HepG2 (cell line): ENCODE measurements around the gene ITM2B. TPM values are rescaled to one million over a fixed set of nuclear protein-coding genes. Genes with fewer than 3 reads are reported as not detected.

Source experiments
- ARID5B ChIP-seq: IDR thresholded peaks from 2 replicates; pipeline ENCODE4 v1.4.0; 2020; ENCODE audit warnings: mild to moderate bottlenecking, missing genetic modification reagents
- CBFB ChIP-seq: sonication (generic); formaldehyde crosslinking; IDR thresholded peaks from 2 replicates; pipeline ENCODE4 v1.4.0; 2020; ENCODE audit warnings: missing genetic modification reagents
- DMAP1 ChIP-seq: IDR thresholded peaks from 2 replicates; pipeline ENCODE4 v1.6.1; 2016
- NFKBIZ ChIP-seq: IDR thresholded peaks from 2 replicates; pipeline ENCODE4 v1.6.1; 2018; ENCODE audit warnings: missing genetic modification reagents, missing compliant biosample characterization
- U2AF1 ChIP-seq: fragments of 200-400 bp; formaldehyde crosslinking; optimal IDR thresholded peaks from 2 replicates; pipeline ENCODE3; 2017; ENCODE audit warnings: mild to moderate bottlenecking, low read depth, low read length
- ZBTB10 ChIP-seq: sonication (generic); formaldehyde crosslinking; IDR thresholded peaks from 2 replicates; pipeline ENCODE4 v1.4.0; 2020; ENCODE audit warnings: missing genetic modification reagents, borderline replicate concordance
- ZNF10 ChIP-seq: sonication (generic); formaldehyde crosslinking; IDR thresholded peaks from 2 replicates; pipeline ENCODE4 v1.4.0; 2020; ENCODE audit warnings: mild to moderate bottlenecking, low read depth, missing genetic modification reagents, borderline replicate concordance
- ZNF121 ChIP-seq: sonication (generic); formaldehyde crosslinking; IDR thresholded peaks from 2 replicates; pipeline ENCODE4 v1.5.0; 2020; ENCODE audit warnings: mild to moderate bottlenecking, missing genetic modification reagents
- ZNF558 ChIP-seq: sonication (generic); formaldehyde crosslinking; IDR thresholded peaks from 2 replicates; pipeline ENCODE4 v1.9.0; 2022; ENCODE audit warnings: mild to moderate bottlenecking, missing genetic modification reagents, borderline replicate concordance
- ZNF710 ChIP-seq: sonication (generic); formaldehyde crosslinking; IDR thresholded peaks from 2 replicates; pipeline ENCODE4 v1.5.0; 2020; ENCODE audit warnings: mild to moderate bottlenecking, missing genetic modification reagents, borderline replicate concordance
- ZNF782 ChIP-seq: sonication (generic); formaldehyde crosslinking; IDR thresholded peaks from 2 replicates; pipeline ENCODE4 v1.4.0; 2020; ENCODE audit warnings: missing genetic modification reagents, mild to moderate bottlenecking, borderline replicate concordance
- polyA plus RNA-seq, 8 experiments: library from polyadenylated mRNA; depleted of rRNA in 3 of 8; stranded (reverse) in 7 of 8; unstranded in 1 of 8; fragments of >200 nt; fragmentation: Illumina TruSeq in 4 of 8; extraction: Trizol in 4 of 8; gene quantifications; 2 replicates each; pipeline versions ENCODE4 v1.2.1 to v1.2.3, GENCODE V29; 2011 to 2016; ENCODE audit warnings: low read depth in 4 of 8, missing spikeins in 1 of 8, mixed read lengths in 1 of 8; ENCODE audit not compliant: insufficient read depth in 1 of 8
- total RNA-seq, 5 experiments: library from RNA; depleted of rRNA; stranded (reverse); fragments of >200 nt; fragmentation: Illumina TruSeq; extraction: Trizol; gene quantifications; 2 replicates each; pipeline ENCODE4 v1.2.3, GENCODE V29; 2016; ENCODE audit warnings: low read depth in 1 of 5
- TF ChIP-seq, protein P1 (sequence below): sonication (generic); formaldehyde crosslinking; IDR thresholded peaks from 2 replicates; pipeline ENCODE4 v1.4.0; 2020; ENCODE audit warnings: missing genetic modification reagents, borderline replicate concordance
- TF ChIP-seq, protein P2 (sequence below): sonication (generic); formaldehyde crosslinking; IDR thresholded peaks from 2 replicates; pipeline ENCODE4 v1.4.0; 2020; ENCODE audit warnings: missing genetic modification reagents

Gene ITM2B
- total and polyA plus RNA-seq, 2 of the 13 experiments (the other 11 are each of a cell fraction or from before 2014, with no cell fraction given) = 158 to 373 TPM

GRCh38 chr13:48232420-48233045, 473 bp upstream of the ITM2B start (continued):
- TF ChIP-seq ZNF10 (CRISPR knock-in tag) (no peak), NFKBIZ (CRISPR knock-in tag) (no peak), ZNF782 (CRISPR knock-in tag) (no peak), ARID5B (CRISPR knock-in tag) (peak; percentile 10; the same call in 1 of the 2 replicates), ZNF710 (CRISPR knock-in tag) (no peak), DMAP1 (CRISPR knock-in tag) (peak; percentile 29; the same call in 1 of the 2 replicates), CBFB (0 out of 2 replicates have a peak, but pooled peaks have one; percentile 20), ZBTB10 (no peak), U2AF1 (no peak), ZNF121 (CRISPR knock-in tag) (no peak), ZNF558 (CRISPR knock-in tag) (no peak)
- TF ChIP-seq, protein P1, sequence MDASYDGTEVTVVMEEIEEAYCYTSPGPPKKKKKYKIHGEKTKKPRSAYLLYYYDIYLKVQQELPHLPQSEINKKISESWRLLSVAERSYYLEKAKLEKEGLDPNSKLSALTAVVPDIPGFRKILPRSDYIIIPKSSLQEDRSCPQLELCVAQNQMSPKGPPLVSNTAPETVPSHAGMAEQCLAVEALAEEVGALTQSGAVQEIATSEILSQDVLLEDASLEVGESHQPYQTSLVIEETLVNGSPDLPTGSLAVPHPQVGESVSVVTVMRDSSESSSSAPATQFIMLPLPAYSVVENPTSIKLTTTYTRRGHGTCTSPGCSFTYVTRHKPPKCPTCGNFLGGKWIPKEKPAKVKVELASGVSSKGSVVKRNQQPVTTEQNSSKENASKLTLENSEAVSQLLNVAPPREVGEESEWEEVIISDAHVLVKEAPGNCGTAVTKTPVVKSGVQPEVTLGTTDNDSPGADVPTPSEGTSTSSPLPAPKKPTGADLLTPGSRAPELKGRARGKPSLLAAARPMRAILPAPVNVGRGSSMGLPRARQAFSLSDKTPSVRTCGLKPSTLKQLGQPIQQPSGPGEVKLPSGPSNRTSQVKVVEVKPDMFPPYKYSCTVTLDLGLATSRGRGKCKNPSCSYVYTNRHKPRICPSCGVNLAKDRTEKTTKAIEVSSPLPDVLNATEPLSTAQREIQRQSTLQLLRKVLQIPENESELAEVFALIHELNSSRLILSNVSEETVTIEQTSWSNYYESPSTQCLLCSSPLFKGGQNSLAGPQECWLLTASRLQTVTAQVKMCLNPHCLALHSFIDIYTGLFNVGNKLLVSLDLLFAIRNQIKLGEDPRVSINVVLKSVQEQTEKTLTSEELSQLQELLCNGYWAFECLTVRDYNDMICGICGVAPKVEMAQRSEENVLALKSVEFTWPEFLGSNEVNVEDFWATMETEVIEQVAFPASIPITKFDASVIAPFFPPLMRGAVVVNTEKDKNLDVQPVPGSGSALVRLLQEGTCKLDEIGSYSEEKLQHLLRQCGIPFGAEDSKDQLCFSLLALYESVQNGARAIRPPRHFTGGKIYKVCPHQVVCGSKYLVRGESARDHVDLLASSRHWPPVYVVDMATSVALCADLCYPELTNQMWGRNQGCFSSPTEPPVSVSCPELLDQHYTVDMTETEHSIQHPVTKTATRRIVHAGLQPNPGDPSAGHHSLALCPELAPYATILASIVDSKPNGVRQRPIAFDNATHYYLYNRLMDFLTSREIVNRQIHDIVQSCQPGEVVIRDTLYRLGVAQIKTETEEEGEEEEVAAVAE = 0 out of 2 replicates have a peak, but pooled peaks have one; percentile 42
- TF ChIP-seq, protein P2, sequence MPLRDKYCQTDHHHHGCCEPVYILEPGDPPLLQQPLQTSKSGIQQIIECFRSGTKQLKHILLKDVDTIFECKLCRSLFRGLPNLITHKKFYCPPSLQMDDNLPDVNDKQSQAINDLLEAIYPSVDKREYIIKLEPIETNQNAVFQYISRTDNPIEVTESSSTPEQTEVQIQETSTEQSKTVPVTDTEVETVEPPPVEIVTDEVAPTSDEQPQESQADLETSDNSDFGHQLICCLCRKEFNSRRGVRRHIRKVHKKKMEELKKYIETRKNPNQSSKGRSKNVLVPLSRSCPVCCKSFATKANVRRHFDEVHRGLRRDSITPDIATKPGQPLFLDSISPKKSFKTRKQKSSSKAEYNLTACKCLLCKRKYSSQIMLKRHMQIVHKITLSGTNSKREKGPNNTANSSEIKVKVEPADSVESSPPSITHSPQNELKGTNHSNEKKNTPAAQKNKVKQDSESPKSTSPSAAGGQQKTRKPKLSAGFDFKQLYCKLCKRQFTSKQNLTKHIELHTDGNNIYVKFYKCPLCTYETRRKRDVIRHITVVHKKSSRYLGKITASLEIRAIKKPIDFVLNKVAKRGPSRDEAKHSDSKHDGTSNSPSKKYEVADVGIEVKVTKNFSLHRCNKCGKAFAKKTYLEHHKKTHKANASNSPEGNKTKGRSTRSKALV (CRISPR knock-in tag) = peak; percentile 24; the same call in 1 of the 2 replicates
